HCT116 (cell line): ENCODE results near the gene TCEAL6. TPM values are rescaled to one million over a fixed set of nuclear protein-coding genes. Genes with fewer than 3 reads are reported as not detected.
"Not testable (repeated sequence)": the region's sequence is repeated elsewhere in the genome, so short reads cannot be mapped to it uniquely, and the experiment has no call there.

ENCODE experiments used
- ATAC-seq: fragments of 200-7000 bp; cut with Tn5 transposase; 2 replicates; pipeline ENCODE4 v1.9.1; 2020; ENCODE audit warnings: mild to moderate bottlenecking, moderate library complexity
- Bru-seq: library from RNA; stranded (reverse); fragments of 400-500 nt; gene quantifications from one replicate; lab custom pipeline; 2021; lab: Mats Ljungman, UMichigan
- BruChase-seq, 2 experiments: library from RNA; stranded (reverse); fragments of 400-500 nt; gene quantifications; one replicate each; lab custom pipeline; 2021; lab: Mats Ljungman, UMichigan
- BruUV-seq: library from RNA; stranded (reverse); fragments of 400-500 nt; replicated peaks from 2 replicates; lab custom pipeline; 2021; lab: Mats Ljungman, UMichigan
- CTCF ChIA-PET: fragments of 300-600 bp; sonication (Branson Sonifier 250); formaldehyde crosslinking; loops from one replicate; lab custom pipeline; 2021; ENCODE audit warnings: antibody characterized with exemption; lab: Charles Lee
- POLR2A ChIA-PET: fragments of 300-600, 350-600 bp; sonication (Branson Sonifier 250); formaldehyde crosslinking; loops from one replicate; lab custom pipeline; 2021; ENCODE audit warnings: antibody characterized with exemption; lab: Charles Lee
- RAD21 ChIA-PET, 2 experiments: fragments of 300-600 bp; sonication (Branson Sonifier 250); formaldehyde crosslinking; loops; one replicate each; lab custom pipeline; 2023; ENCODE audit warnings: low total read pairs in 2 of 2; ENCODE audit not compliant: uncharacterized antibody in 2 of 2, unreplicated experiment in 2 of 2, low non-redundant PET in 1 of 2; lab: Charles Lee
- DNase-seq: peaks from one replicate; pipeline ENCODE4 v3.0.0-alpha.2; 2010; ENCODE audit warnings: low read depth, low spot score
- H2AFZ ChIP-seq: fragments of 200-600 bp; shearing (Covaris generic), sonication (generic); 2 replicates; pipeline ENCODE4 v1.6.1; 2017; ENCODE audit warnings: low read depth, mixed run types, mixed read lengths, antibody characterized with exemption, low read length; ENCODE audit not compliant: poor library complexity, severe bottlenecking
- H3K27ac ChIP-seq: 2 replicates; pipeline ENCODE4 v1.5.1; 2012; ENCODE audit warnings: low read depth, low read length
- H3K27me3 ChIP-seq: fragments of 200-600 bp; sonication (generic); 2 replicates; pipeline ENCODE4 v1.6.1; 2016; ENCODE audit warnings: mixed run types, low read length, mixed read lengths; ENCODE audit not compliant: insufficient read depth
- H3K36me3 ChIP-seq, 2 experiments: fragments of 200-500 bp in 1 of 2; fragments of 200-600 bp in 1 of 2; sonication (Bioruptor generic) in 1 of 2; sonication (generic) in 1 of 2; 2 replicates each; pipeline versions ENCODE4 v1.5.1 to v1.6.1; 2014 to 2016; ENCODE audit warnings: low read length in 2 of 2, inconsistent platforms in 1 of 2, mixed read lengths in 1 of 2, mixed run types in 1 of 2; ENCODE audit not compliant: insufficient read depth in 2 of 2, control insufficient read depth in 1 of 2
- H3K4me1 ChIP-seq, 2 experiments: fragments of 200-600 bp in 1 of 2; sonication (generic) in 1 of 2; 2 replicates each; pipeline versions ENCODE4 v1.5.1 to v1.6.1; 2012 to 2017; ENCODE audit warnings: low read length in 2 of 2, inconsistent platforms in 1 of 2, mild to moderate bottlenecking in 1 of 2, mixed read lengths in 1 of 2, mixed run types in 1 of 2, moderate library complexity in 1 of 2; ENCODE audit not compliant: insufficient read depth in 2 of 2, control insufficient read depth in 1 of 2
- H3K4me2 ChIP-seq: fragments of 200-600 bp; sonication (generic); 2 replicates; pipeline ENCODE4 v1.6.1; 2017; ENCODE audit warnings: mixed run types, low read length, mixed read lengths
- H3K4me3 ChIP-seq, 2 experiments: fragments of 200-600 bp in 1 of 2; sonication (generic) in 1 of 2; replicated peaks in 1 of 2; 2 replicates each; pipeline ENCODE4 v1.5.1; 2011 to 2016; ENCODE audit warnings: low read length in 2 of 2, control low read depth in 1 of 2, low read depth in 1 of 2, mild to moderate bottlenecking in 1 of 2, mixed read lengths in 1 of 2, mixed run types in 1 of 2
- H3K79me2 ChIP-seq: fragments of 200-600 bp; sonication (generic); 2 replicates; pipeline ENCODE4 v1.6.1; 2017; ENCODE audit warnings: mild to moderate bottlenecking, mixed run types, low read length, moderate library complexity, mixed read lengths; ENCODE audit not compliant: insufficient read depth
- H3K9ac ChIP-seq: fragments of 200-600 bp; sonication (generic); 2 replicates; pipeline ENCODE4 v1.6.1; 2016; ENCODE audit warnings: low read length, mixed read lengths
- H3K9me2 ChIP-seq: fragments of 200-600 bp; sonication (generic), shearing (Covaris generic); 2 replicates; pipeline ENCODE4 v1.6.1; 2017; ENCODE audit warnings: mixed run types, mild to moderate bottlenecking, moderate library complexity; ENCODE audit not compliant: insufficient read depth
- H3K9me3 ChIP-seq, 2 experiments: fragments of 200-500 bp in 1 of 2; fragments of 200-600 bp in 1 of 2; sonication (Bioruptor generic) in 1 of 2; sonication (generic) in 1 of 2; 2 replicates each; pipeline ENCODE4 v1.6.1; 2014 to 2017; ENCODE audit warnings: low read length in 2 of 2, mixed read lengths in 2 of 2, inconsistent platforms in 1 of 2, low read depth in 1 of 2, mild to moderate bottlenecking in 1 of 2, mixed run types in 1 of 2, moderate library complexity in 1 of 2; ENCODE audit not compliant: control insufficient read depth in 1 of 2, insufficient read depth in 1 of 2
- H4K20me1 ChIP-seq: fragments of 200-600 bp; sonication (generic), shearing (Covaris generic); 2 replicates; pipeline ENCODE4 v1.6.1; 2017; ENCODE audit warnings: mixed run types, mild to moderate bottlenecking, moderate library complexity; ENCODE audit not compliant: insufficient read depth
- CEBPB ChIP-seq: IDR thresholded peaks from 2 replicates; pipeline ENCODE4 v1.6.1; 2012; ENCODE audit warnings: low read depth
- JUND ChIP-seq: IDR thresholded peaks from 2 replicates; pipeline ENCODE4 v1.6.1; 2012
- POLR2AphosphoS5 ChIP-seq: IDR thresholded peaks from 2 replicates; pipeline ENCODE4 v1.6.1; 2011; ENCODE audit warnings: mild to moderate bottlenecking, low read depth, low read length, moderate library complexity
- SP1 ChIP-seq: IDR thresholded peaks from 2 replicates; pipeline ENCODE4 v1.6.1; 2012; ENCODE audit warnings: low read depth
- TCF7L2 ChIP-seq: IDR thresholded peaks from 2 replicates; pipeline ENCODE4 v1.7.0; 2011; ENCODE audit warnings: borderline replicate concordance, inconsistent platforms; ENCODE audit not compliant: insufficient read depth, insufficient read length; ENCODE audit errors: extremely low read depth
- YY1 ChIP-seq: IDR thresholded peaks from 2 replicates; pipeline ENCODE4 v1.6.1; 2011; ENCODE audit warnings: low read length, low read depth, moderate library complexity, mild to moderate bottlenecking; ENCODE audit not compliant: insufficient replicate concordance; ENCODE audit errors: extremely low read depth
- ZFX ChIP-seq: fragments of 450-650 bp; IDR thresholded peaks from 2 replicates; pipeline ENCODE4 v1.6.1; 2017
- ZNF274 ChIP-seq: fragments of 200-500 bp; sonication (Bioruptor generic); IDR thresholded peaks from 2 replicates; pipeline ENCODE4 v1.6.1; 2014; ENCODE audit warnings: mild to moderate bottlenecking, low read depth, low read length, inconsistent platforms
- intact Hi-C: fragments of 100-400 bp; cut with micrococcal nuclease; formaldehyde crosslinking; loops from 2 replicates; pipeline ENCODE4 v1.10.0; 2022
- long read RNA-seq: library from polyadenylated mRNA; unstranded; transcript quantifications from one replicate; pipeline ENCODE4 v2.0.0, GENCODE V29; 2021; ENCODE audit not compliant: unreplicated experiment
- polyA plus RNA-seq: library from polyadenylated mRNA; unstranded; fragments of >200 nt; gene quantifications from 2 replicates; pipeline ENCODE4 v1.2.1, GENCODE V29; 2012; ENCODE audit warnings: missing spikeins
- total RNA-seq: library from RNA; stranded (reverse); gene quantifications from one replicate; pipeline ENCODE4 v1.2.1, GENCODE V29; 2021; ENCODE audit not compliant: unreplicated experiment
- TF ChIP-seq, protein P1 (sequence below): IDR thresholded peaks from 2 replicates; pipeline ENCODE4 v1.6.1; 2011; ENCODE audit warnings: mild to moderate bottlenecking, low read length, moderate library complexity; ENCODE audit not compliant: insufficient replicate concordance; ENCODE audit errors: extremely low read depth
- TF ChIP-seq, protein P2 (sequence below): IDR thresholded peaks from 2 replicates; pipeline ENCODE4 v1.6.1; 2012; ENCODE audit warnings: low read depth
- TF ChIP-seq, protein P3 (sequence below): IDR thresholded peaks from 2 replicates; pipeline ENCODE4 v1.6.1; 2012

The TCEAL6 gene
- not detected for total RNA-seq
- not detected in 2 replicates for polyA plus RNA-seq
- Bru-seq, nascent RNA: not detected
- BruChase-seq, experiment 1, labeled RNA remaining after a 6-hour chase: not detected
- not detected for BruChase-seq, experiment 2, labeled RNA remaining after a 2-hour chase
- long read RNA-seq: 0 reads

DNA sequence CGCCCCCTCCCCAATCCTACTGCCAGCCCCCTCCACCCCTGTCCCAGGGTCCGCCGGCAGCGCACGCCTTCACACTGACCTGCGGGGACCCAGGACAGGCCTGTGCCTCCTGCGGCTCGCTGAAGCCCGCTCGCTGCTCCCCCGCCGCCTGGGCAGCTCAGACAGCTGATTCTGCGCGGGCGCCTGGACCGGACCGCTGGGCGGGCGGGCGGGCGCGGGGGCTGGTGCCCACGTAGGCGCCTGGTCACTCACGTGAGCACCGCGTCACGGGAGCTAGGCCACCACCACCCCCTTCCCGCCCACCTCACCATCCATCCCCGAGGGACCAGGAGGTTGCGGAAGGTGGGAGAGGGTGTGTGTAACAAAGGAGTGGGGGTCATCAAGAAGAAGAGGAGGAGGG, at the start of gene TCEAL6:
TSS of gene TCEAL6 (minus strand) at position 208 of the 400 bp plus-strand sequence.
- H3K79me2 ChIP-seq, H2AFZ ChIP-seq, DNase-seq, H3K4me2 ChIP-seq, ATAC-seq, H3K27me3 ChIP-seq, POLR2A ChIA-PET, H3K9ac ChIP-seq, H4K20me1 ChIP-seq, intact Hi-C loops, RAD21 ChIA-PET, BruUV-seq, H3K4me1 ChIP-seq, H3K9me3 ChIP-seq, H3K4me3 ChIP-seq, H3K36me3 ChIP-seq, H3K9me2 ChIP-seq, CTCF ChIA-PET, H3K27ac ChIP-seq: not testable (repeated sequence)

DNA sequence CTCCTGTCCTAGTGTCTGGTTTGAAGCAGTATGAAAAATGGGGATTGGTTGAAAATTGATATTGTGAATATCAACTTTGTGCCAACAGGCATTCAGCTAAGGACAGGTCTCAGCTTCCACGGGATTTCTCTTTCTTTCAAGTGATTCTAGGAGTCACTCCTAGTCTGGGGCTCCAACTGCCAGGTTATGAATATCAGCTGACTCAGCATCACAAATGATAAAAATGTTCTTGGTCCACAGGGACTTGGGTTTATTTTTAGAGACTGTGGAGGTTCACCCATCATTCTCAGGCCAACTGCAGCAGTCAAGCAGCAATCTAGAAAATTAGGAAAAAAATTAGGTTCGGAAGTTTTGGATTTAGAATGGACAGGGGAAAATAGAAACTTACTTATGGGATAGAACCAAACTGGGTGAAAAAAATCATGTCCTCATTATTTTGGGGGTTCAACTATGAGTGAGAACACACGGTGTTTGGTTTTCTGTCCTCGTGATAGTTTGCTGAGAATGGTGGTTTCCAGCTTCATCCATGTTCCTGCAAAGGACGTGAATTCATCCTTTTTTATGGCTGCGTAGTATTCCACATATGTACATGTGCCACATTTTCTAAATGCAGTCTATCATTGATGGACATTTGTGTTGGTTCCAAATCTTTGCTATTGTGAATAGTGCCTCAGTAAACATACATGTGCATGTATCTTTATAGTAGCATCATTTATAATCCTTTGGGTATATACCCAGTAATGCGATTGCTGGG, 43.9 kb upstream of the TCEAL6 start:
- DNase-seq (no peak), ATAC-seq (no peak)
- Histone ChIP-seq H3K4me1 (no peaks in the 10 kb centered on the region), H3K9me2 (no peaks in the 10 kb centered on the region), H3K9ac (no peak overlapping the region), H3K9me3 (no peaks in the 10 kb centered on the region), H2AFZ (no peak overlapping the region), H3K79me2 (no peaks in the 10 kb centered on the region), H3K36me3 (no peaks in the 10 kb centered on the region), H4K20me1 (no peaks in the 10 kb centered on the region), H3K4me3 (no peak overlapping the region), H3K4me2 (no peak overlapping the region), H3K27me3 (no peaks in the 10 kb centered on the region), H3K27ac (no peak overlapping the region)
- TF ChIP-seq, protein P1, sequence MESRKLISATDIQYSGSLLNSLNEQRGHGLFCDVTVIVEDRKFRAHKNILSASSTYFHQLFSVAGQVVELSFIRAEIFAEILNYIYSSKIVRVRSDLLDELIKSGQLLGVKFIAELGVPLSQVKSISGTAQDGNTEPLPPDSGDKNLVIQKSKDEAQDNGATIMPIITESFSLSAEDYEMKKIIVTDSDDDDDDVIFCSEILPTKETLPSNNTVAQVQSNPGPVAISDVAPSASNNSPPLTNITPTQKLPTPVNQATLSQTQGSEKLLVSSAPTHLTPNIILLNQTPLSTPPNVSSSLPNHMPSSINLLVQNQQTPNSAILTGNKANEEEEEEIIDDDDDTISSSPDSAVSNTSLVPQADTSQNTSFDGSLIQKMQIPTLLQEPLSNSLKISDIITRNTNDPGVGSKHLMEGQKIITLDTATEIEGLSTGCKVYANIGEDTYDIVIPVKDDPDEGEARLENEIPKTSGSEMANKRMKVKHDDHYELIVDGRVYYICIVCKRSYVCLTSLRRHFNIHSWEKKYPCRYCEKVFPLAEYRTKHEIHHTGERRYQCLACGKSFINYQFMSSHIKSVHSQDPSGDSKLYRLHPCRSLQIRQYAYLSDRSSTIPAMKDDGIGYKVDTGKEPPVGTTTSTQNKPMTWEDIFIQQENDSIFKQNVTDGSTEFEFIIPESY: no peak
- TF ChIP-seq YY1 (no peak), ZFX (no peak), ZNF274 (no peak), TCF7L2 (no peak), JUND (no peak), POLR2AphosphoS5 (no peak), SP1 (no peak), CEBPB (no peak)
- TF ChIP-seq, protein P2, sequence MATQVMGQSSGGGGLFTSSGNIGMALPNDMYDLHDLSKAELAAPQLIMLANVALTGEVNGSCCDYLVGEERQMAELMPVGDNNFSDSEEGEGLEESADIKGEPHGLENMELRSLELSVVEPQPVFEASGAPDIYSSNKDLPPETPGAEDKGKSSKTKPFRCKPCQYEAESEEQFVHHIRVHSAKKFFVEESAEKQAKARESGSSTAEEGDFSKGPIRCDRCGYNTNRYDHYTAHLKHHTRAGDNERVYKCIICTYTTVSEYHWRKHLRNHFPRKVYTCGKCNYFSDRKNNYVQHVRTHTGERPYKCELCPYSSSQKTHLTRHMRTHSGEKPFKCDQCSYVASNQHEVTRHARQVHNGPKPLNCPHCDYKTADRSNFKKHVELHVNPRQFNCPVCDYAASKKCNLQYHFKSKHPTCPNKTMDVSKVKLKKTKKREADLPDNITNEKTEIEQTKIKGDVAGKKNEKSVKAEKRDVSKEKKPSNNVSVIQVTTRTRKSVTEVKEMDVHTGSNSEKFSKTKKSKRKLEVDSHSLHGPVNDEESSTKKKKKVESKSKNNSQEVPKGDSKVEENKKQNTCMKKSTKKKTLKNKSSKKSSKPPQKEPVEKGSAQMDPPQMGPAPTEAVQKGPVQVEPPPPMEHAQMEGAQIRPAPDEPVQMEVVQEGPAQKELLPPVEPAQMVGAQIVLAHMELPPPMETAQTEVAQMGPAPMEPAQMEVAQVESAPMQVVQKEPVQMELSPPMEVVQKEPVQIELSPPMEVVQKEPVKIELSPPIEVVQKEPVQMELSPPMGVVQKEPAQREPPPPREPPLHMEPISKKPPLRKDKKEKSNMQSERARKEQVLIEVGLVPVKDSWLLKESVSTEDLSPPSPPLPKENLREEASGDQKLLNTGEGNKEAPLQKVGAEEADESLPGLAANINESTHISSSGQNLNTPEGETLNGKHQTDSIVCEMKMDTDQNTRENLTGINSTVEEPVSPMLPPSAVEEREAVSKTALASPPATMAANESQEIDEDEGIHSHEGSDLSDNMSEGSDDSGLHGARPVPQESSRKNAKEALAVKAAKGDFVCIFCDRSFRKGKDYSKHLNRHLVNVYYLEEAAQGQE: no peak
- TF ChIP-seq, protein P3, sequence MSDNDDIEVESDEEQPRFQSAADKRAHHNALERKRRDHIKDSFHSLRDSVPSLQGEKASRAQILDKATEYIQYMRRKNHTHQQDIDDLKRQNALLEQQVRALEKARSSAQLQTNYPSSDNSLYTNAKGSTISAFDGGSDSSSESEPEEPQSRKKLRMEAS: no peak
- POLR2A ChIA-PET: no interaction called here
- RAD21 ChIA-PET: no interaction called here
- intact Hi-C loops: no loop called here
- no TSS peak for BruUV-seq
- CTCF ChIA-PET: no interaction called here
